Measurements from ENCODE around the gene JKAMP.

JKAMP gene

GRCh38 chr14:59534361-59534987 is 50.2 kb downstream of the JKAMP start:
- no peak for TF ChIP-seq POLR2A (IDR thresholded peaks at IDR 0.05; ENCODE audit: extremely low read depth, insufficient read length)
- no peak for TF ChIP-seq MAX (IDR thresholded peaks at IDR 0.05; ENCODE audit: low read depth, low read length)
- no peak for TF ChIP-seq CTCF (IDR thresholded peaks at IDR 0.05; ENCODE audit: low read depth, low read length)
- TF ChIP-seq MYC (IDR thresholded peaks at IDR 0.05; ENCODE audit: low read depth, low read length): no peak
- H3K4me3 ChIP-seq (ENCODE audit: low read depth, low read length): no peak overlapping the region
- DNase-seq (ENCODE audit: low read depth): no peak

DNA sequence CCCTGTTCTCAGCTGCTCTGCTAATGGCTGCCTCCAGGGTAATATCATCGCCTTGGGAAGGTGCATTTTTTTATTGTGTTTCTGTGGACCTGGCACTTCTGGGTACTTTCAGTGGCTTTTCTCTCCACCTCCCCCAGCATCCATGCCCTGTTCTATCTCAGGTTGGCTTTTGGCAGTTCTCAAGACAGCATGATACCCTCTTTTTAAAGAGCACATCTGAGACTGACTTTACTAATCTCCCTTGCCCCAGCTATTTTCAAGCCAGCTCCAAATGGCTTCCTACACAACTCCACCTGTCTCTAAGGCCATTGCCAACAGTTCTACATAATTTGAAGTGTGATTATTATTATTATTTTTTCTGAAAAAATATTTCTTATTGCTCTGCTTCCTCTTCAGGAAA is 53.2 kb downstream of the JKAMP start:
- TF ChIP-seq MYC (IDR thresholded peaks at IDR 0.05; ENCODE audit: low read depth, low read length) (no peak), MAX (IDR thresholded peaks at IDR 0.05; ENCODE audit: low read depth, low read length) (no peak), POLR2A (IDR thresholded peaks at IDR 0.05; ENCODE audit: extremely low read depth, insufficient read length) (no peak), CTCF (IDR thresholded peaks at IDR 0.05; ENCODE audit: low read depth, low read length) (no peak)
- no peak for DNase-seq (ENCODE audit: low read depth)
- no peak overlapping the region for H3K4me3 ChIP-seq (ENCODE audit: low read depth, low read length)

GRCh38 chr14:59538936-59539335 is 54.6 kb downstream of the JKAMP start:
- no peak overlapping the region for H3K4me3 ChIP-seq (ENCODE audit: low read depth, low read length)
- no peak for DNase-seq (ENCODE audit: low read depth)
- TF ChIP-seq POLR2A (IDR thresholded peaks at IDR 0.05; ENCODE audit: extremely low read depth, insufficient read length) (no peak), MYC (IDR thresholded peaks at IDR 0.05; ENCODE audit: low read depth, low read length) (no peak), MAX (IDR thresholded peaks at IDR 0.05; ENCODE audit: low read depth, low read length) (no peak), CTCF (IDR thresholded peaks at IDR 0.05; ENCODE audit: low read depth, low read length) (no peak)

- DNase-seq (ENCODE audit: low read depth): no peak
- TF ChIP-seq CTCF (IDR thresholded peaks at IDR 0.05; ENCODE audit: low read depth, low read length): no peak
- TF ChIP-seq POLR2A (IDR thresholded peaks at IDR 0.05; ENCODE audit: extremely low read depth, insufficient read length): no peak
- TF ChIP-seq MAX (IDR thresholded peaks at IDR 0.05; ENCODE audit: low read depth, low read length): no peak
- TF ChIP-seq MYC (IDR thresholded peaks at IDR 0.05; ENCODE audit: low read depth, low read length): no peak
Measured at GRCh38 chr14:59540852-59541251, 56.5 kb downstream of the JKAMP start.

DNA sequence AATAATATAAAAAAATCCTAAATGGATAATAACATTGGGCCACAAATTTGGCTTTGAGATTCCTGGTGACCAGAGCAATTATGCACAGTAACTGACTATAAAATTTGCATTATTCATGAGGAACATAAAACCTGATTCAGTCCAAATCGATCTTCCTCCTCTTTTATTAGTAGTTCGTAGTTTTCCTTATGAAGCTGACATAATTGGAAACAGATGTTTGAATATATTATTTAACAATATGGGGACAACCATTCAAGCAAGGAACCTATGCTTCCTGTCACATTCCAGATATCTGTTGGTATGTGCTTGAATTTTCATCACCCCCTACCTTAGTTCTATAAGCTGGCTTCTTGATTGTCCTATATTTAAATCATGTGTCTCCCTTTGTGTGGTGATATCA is 57.4 kb downstream of the JKAMP start:
- no peak overlapping the region for H3K4me3 ChIP-seq (ENCODE audit: low read depth, low read length)
- DNase-seq (ENCODE audit: low read depth): no peak
- TF ChIP-seq CTCF (IDR thresholded peaks at IDR 0.05; ENCODE audit: low read depth, low read length) (no peak), MAX (IDR thresholded peaks at IDR 0.05; ENCODE audit: low read depth, low read length) (no peak), POLR2A (IDR thresholded peaks at IDR 0.05; ENCODE audit: extremely low read depth, insufficient read length) (no peak), MYC (IDR thresholded peaks at IDR 0.05; ENCODE audit: low read depth, low read length) (no peak)

More at GRCh38 chr14:59540852-59541251, 56.5 kb downstream of the JKAMP start:
- no peak overlapping the region for H3K4me3 ChIP-seq (ENCODE audit: low read depth, low read length)
